GM19025 (cell line): ENCODE measurements around the gene BPIFB3.
"Not testable (repeated sequence)": the region's sequence is repeated elsewhere in the genome, so short reads cannot be mapped to it uniquely, and the experiment has no call there.

Source experiments
- ATAC-seq: cut with Tn5 transposase; IDR thresholded peaks from one replicate; pipeline ENCODE4 v1.9.1; 2021; ENCODE audit warnings: mild to moderate bottlenecking, low read depth, moderate library complexity; ENCODE audit not compliant: unreplicated experiment

Gene BPIFB3

DNA sequence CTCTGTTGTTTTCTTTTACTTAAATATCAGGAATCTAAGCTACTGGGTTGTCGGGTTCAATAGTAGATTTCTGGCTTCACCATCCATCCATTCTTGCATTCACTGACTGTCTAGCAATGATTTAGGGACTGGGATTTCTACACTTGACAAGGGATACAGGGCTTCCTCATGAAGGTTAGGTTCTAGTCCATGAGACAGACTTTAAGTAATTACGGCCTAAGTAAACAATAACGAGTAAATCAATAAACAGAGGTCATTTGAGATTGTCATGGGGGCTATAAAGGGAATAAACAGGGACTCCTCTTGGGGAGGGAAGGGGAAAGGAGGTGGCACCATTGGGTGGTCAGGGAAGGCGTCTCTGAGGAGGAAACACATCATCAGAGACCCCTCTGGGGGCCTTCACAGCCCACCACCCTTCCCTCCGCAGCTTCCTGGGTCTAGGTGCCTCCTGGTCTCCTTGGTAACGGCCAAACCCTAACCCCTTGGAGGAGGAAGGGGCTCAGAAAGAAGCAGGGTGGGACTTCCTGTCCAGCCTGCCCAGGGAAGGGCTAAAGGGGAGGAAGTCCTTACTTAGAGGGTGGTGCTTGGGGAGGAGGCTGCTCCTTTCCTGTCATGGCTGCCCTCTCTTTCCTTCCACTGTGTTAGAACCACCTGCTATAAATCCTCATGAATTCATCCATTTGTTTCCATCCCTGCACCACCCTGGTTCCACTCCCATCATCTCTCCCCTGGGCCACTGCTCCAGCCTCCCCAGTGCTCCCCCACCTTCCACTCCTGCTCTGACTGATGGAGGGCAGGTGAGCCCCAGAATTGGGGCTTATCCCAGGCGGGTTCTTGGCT is 59.1 kb downstream of the BPIFB3 start:
- no peak for ATAC-seq

DNA sequence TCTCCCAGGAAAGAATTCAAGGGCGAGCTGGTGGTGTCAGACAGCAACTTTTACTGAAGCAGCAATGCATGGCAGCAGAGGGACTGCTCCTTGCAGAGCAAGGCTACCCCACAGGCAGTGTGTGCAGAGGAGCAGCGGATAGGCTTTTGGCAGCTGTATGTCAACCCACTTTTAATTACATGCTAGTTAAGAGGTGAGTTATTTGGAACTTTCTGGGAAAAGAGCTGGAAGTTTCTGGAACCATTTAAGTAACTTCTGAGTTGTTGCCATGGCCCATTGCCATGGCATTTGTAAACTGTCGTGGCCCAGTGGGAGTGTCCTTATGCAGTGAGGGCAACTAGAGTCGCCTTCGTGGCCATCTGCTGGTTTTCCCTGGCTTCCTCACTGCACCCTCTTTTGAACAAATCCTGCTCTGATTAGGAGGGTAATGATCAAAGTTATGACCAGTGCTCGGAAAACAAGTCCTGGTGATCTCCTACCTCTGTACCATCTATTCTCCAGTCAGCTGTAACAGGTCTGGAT is 59.7 kb downstream of the BPIFB3 start:
- ATAC-seq = no peak

DNA sequence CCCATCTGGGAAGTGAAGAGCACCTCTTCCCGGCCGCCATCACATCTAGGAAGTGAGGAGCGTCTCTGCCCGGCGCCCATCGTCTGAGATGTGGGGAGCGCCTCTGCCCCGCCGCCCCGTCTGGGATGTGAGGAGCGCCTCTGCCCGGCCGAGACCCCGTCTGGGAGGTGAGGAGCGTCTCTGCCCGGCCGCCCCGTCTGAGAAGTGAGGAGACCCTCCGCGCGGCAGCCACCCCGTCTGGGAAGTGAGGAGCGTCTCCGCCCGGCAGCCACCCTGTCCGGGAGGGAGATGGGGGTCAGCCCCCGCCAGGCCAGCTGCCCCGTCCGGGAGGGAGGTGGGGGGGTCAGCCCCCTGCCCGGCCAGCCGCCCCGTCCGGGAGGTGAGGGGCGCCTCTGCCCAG is 61.8 kb downstream of the BPIFB3 start:
- ATAC-seq = not testable (repeated sequence)

DNA sequence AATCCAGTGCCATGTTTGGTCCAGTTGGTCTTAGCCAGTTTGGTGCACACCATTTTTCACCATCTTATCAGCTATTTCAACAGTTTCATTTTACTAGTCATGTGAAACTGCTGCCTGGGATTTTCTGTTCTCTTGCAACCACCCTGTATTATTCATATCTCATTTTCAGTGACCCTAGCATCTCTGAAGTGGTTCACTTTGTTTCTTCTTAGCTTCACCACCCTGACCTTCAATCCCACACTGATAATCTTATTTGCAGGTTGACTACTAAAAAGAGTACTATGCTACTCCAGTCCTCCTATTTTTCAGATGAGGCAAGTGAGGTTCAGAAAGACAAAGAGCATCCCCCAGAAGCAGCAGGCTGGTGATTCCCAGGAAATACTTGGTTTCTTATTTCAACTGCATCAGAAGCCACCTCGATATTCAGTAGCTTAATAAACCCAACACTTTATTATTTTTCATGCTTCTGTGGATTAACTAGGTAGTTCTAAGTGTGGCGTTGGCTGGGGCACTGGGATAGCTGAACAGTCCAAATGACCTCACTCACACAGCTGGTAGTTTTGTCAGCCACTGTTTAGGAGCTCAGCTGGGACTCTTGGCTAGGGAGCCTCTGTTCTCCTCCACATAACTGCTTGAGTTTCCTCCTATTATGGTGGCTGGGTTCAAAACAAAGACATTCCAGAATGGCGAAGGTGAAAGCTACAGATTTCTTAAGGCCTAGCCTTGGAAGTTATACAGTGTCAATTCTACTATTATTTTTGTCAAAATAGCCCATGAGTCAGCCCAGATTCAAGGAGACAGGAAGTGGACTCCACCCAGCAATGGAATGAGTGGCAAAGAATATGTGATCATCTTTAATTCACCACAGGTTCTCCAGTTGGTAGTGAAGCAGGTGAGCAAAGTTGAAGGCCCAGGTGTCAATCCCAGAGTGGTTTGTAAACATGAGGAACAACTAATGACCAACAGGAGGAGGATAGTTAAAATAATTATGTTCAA is 66.3 kb downstream of the BPIFB3 start:
- no peak for ATAC-seq

DNA sequence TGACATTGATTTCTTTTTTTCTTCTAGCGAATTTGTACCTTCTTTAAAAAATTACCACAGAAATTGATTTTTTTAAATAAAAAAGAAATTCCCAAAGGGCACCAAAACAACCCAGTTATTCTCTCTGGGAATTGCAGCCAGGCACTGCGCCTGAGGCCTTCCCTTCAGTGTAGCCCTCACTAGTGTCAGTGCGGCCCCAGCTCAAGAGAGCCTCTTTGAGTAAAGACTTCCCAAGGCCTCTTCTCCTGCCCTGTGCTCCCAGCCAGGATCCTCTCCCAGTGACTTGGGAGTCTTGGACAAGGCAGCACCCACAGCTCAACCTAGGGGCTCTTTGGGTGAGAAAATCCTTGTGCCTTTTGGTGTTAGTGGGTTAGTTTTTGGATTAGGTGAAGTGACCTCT is 67.2 kb downstream of the BPIFB3 start:
- no peak for ATAC-seq

DNA sequence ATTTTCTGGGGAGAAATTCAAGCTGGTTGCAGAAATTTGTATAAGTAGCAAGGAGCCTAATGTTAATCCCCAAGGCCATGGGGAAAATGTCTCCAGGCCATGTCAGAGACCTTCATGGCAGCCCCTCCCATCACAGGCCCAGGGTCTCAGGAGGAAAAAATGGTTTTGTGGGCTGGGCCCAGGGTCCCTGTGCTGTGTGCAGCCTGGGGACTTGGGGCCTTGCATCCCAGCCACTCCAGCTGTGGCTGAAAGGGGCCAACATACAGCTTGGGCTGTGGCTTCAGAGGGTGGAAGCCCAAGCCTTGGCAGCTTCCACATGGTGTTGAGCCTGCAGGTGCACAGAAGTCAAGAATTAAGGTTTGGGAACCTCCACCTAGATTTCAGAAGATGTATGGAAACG is 68.6 kb downstream of the BPIFB3 start:
- ATAC-seq = not testable (repeated sequence)
